NT2/D1 (cell line): ENCODE data around the gene TOX2.
A peak's percentile ranks its signal among the peaks of the same experiment; 100 is the strongest.

Experiments used
- DNase-seq: peaks from one replicate; pipeline ENCODE4 v3.0.0-alpha.2; 2011; ENCODE audit warnings: low read depth, low spot score
- H3K27me3 ChIP-seq: 2 replicates; pipeline ENCODE4 v1.6.0; 2011; ENCODE audit warnings: mild to moderate bottlenecking; ENCODE audit not compliant: insufficient read length, insufficient read depth
- H3K36me3 ChIP-seq: 2 replicates; pipeline ENCODE4 v1.6.1; 2011; ENCODE audit warnings: mild to moderate bottlenecking, low read length, mixed read lengths; ENCODE audit not compliant: insufficient read depth, insufficient read length
- H3K4me1 ChIP-seq: 2 replicates; pipeline ENCODE4 v1.5.1; 2011; ENCODE audit not compliant: insufficient read depth, insufficient read length
- H3K4me3 ChIP-seq: 2 replicates; pipeline ENCODE4 v1.5.1; 2011; ENCODE audit warnings: low read depth; ENCODE audit not compliant: insufficient read length
- H3K9ac ChIP-seq: 2 replicates; pipeline ENCODE4 v1.6.0; 2011; ENCODE audit warnings: low read depth; ENCODE audit not compliant: insufficient read length
- H3K9me3 ChIP-seq: 2 replicates; pipeline ENCODE4 v1.5.1; 2011; ENCODE audit warnings: mild to moderate bottlenecking, low read length; ENCODE audit not compliant: insufficient read depth
- SUZ12 ChIP-seq: IDR thresholded peaks from 2 replicates; pipeline ENCODE4 v1.6.1; 2011; ENCODE audit not compliant: insufficient read length, insufficient read depth; ENCODE audit errors: extremely low read depth
- YY1 ChIP-seq: IDR thresholded peaks from 2 replicates; pipeline ENCODE4 v1.6.1; 2011; ENCODE audit not compliant: insufficient read length, insufficient read depth
- ZNF274 ChIP-seq: IDR thresholded peaks from 2 replicates; pipeline ENCODE4 v1.6.1; 2011; ENCODE audit warnings: mild to moderate bottlenecking, low read depth, low read length

Gene TOX2, protein sequence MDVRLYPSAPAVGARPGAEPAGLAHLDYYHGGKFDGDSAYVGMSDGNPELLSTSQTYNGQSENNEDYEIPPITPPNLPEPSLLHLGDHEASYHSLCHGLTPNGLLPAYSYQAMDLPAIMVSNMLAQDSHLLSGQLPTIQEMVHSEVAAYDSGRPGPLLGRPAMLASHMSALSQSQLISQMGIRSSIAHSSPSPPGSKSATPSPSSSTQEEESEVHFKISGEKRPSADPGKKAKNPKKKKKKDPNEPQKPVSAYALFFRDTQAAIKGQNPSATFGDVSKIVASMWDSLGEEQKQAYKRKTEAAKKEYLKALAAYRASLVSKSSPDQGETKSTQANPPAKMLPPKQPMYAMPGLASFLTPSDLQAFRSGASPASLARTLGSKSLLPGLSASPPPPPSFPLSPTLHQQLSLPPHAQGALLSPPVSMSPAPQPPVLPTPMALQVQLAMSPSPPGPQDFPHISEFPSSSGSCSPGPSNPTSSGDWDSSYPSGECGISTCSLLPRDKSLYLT

DNA sequence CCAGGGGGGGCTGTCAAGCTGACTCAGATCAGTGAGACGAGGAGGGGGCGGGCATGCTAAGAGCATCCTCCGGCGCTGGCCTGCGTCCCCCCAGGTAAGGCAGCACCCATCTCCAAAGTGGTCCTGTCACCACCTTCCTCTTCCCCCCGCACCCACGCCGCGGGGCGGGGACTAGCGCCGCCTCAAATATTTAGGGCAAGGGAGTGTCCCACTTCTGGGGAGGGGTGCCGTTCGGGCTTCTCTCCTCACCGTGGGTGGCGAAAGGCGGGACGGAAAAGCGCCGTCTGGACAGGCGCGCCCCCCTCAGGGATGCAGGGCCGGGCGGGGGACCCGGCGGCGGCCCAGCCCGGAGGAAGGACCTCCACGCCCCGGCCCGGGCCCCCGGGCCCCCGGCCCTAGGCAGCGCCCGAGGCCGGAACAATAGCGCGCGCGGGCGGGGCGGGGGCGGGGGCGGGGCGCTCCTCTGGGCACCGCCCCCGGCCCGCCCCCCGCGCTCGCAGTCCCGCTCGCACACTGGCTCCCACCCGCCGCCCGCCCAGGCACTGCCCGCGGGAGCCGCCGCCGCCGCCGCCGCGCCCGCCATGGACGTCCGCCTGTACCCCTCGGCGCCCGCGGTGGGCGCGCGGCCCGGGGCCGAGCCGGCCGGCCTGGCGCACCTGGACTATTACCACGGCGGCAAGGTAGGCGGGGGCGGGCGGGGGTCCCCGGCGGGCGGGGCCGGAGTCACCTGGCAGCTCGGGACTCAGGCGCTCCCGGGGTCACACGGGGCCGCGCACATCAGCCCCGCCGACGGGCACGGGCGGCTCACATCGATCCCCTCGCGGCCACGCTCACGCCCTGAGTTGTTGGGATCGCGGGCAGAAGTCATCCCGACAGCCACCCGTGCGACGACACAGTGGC lies at the start of gene TOX2:
TOX2 (plus strand) TSS at position 542 of the 900 bp plus-strand sequence; CDS start at position 582, 40 bp downstream.
- H3K36me3 ChIP-seq, result no peaks in the 10 kb centered on the region
- H3K9ac ChIP-seq, result peak within 1 kb of the TSS; percentile 81
- H3K9me3 ChIP-seq, result peaks cover 14% of the 10 kb centered on the region
- H3K4me3 ChIP-seq, result peak within 1 kb of the TSS; percentile 65
- TF ChIP-seq ZNF274, result no peak
- TF ChIP-seq YY1, result no peak
- no peak for TF ChIP-seq SUZ12
- peaks cover 37% of the 10 kb centered on the region for H3K27me3 ChIP-seq
- H3K4me1 ChIP-seq, result peaks cover 17% of the 10 kb centered on the region
- DNase-seq, result no peak

DNA sequence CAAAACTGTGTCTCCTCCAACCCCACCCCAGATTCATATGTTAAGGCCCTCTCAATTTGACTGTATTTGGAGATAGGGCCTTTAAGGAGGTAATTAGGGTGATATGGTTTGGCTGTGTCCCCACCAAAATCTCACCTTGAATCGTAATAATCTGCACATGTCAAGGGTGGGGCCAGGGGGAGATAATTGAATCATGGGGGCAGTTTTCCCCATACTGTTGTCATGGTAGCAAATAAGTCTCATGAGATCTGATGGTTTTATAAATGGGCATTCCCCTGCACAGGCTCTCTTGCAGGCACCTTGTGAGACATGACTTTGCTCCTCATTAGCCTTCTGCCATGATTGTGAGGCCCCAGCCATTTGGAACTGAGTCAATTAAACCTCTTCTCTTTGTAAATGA lies 46.6 kb upstream of the TOX2 start:
- Histone ChIP-seq H3K9ac (no peak overlapping the region), H3K36me3 (no peaks in the 10 kb centered on the region), H3K4me1 (peaks cover 2% of the 10 kb centered on the region), H3K9me3 (no peaks in the 10 kb centered on the region), H3K4me3 (no peak overlapping the region), H3K27me3 (no peaks in the 10 kb centered on the region)
- TF ChIP-seq SUZ12, result no peak
- TF ChIP-seq YY1, result no peak
- TF ChIP-seq ZNF274, result no peak
- no peak for DNase-seq

DNA sequence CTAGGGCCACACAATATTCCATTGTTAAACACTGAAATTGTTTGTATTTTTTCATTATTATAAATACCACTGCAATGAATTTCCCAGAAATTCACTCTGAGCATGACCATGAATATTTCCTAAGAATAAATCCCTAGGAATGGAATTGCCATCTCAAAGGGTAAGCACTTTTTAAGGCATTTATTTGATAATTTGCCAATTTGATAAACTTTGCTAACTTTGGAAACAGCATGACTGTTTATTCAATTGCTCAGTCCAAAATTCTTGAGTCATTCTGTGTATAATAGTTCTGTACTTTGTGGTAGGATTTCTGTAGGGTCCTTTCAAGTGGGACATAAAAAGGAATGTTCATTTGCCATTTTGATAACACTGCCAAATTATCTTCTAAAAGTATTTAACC lies 44.2 kb upstream of the TOX2 start:
- H3K27me3 ChIP-seq, result no peaks in the 10 kb centered on the region
- no peak overlapping the region for H3K9ac ChIP-seq
- no peak for DNase-seq
- no peaks in the 10 kb centered on the region for H3K4me1 ChIP-seq
- H3K9me3 ChIP-seq, result no peaks in the 10 kb centered on the region
- no peaks in the 10 kb centered on the region for H3K36me3 ChIP-seq
- TF ChIP-seq SUZ12 (no peak), YY1 (no peak), ZNF274 (no peak)
- no peak overlapping the region for H3K4me3 ChIP-seq

DNA sequence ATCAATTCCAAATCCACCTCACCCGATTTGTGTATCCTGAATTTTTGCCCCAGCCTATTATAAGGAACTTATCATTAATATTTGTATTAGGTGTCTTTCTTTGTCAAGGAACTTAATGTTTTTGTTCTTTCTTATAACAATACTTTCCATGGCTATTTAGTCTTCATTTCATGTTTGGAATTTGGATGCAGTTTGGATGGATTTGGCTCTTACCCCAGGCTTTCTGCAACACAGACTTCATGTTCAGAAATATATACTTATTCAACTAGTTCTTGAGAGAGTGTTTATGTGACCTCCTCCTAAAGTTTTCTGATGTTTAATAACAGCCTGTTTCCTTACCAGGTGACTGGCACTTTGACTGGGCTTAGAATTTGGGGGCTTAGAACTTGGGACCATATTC lies 35.9 kb upstream of the TOX2 start:
- no peaks in the 10 kb centered on the region for H3K36me3 ChIP-seq
- no peak overlapping the region for H3K9ac ChIP-seq
- H3K27me3 ChIP-seq, result no peaks in the 10 kb centered on the region
- no peak for DNase-seq
- no peak for TF ChIP-seq YY1
- no peak for TF ChIP-seq SUZ12
- TF ChIP-seq ZNF274, result no peak
- no peaks in the 10 kb centered on the region for H3K4me1 ChIP-seq
- no peak overlapping the region for H3K4me3 ChIP-seq
- peaks cover 18% of the 10 kb centered on the region for H3K9me3 ChIP-seq

DNA sequence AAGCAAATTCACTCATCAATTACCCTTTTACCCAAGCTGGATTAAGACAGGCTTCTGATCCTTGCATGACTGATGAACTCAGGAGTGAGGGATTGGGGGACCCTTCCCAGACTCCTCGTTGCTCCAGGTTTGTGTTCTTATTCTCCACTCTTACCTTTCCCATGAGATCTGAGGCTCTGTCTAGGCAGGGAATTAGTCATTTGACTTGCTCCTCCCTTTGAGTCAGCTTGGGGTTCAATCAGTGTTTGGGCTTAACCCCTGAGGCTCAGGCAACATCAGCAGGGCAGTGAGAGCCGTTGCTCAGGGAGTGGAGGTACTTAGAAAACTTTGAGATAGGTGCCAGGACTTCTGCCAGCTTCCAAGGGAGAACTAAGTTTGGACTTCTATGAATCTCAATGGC lies 20.7 kb upstream of the TOX2 start:
- Histone ChIP-seq H3K36me3 (no peaks in the 10 kb centered on the region), H3K4me3 (no peak overlapping the region), H3K27me3 (no peaks in the 10 kb centered on the region), H3K4me1 (peaks cover 5% of the 10 kb centered on the region), H3K9ac (peak overlapping the region; percentile 21), H3K9me3 (peaks cover 29% of the 10 kb centered on the region)
- DNase-seq, result no peak
- TF ChIP-seq YY1, result no peak
- no peak for TF ChIP-seq SUZ12
- TF ChIP-seq ZNF274, result no peak

DNA sequence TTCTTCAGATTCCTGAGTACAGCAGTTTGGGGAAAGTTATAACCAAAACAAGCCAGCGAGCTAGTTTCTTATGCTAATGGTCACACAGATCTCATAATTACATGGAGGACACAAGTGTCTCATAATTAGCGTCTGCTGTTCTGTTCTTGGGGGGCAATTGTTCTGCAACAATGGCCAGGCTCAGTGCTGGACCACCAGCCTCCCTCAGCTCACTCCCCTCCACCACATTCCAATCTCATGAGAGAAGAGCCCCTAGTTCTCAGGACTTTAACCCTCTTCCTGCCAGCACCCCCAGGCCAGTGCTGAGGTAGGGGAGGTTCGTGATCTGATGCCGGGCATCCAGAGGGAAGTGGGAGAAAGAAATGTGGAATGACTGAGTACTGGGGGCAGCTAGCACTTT lies 20.2 kb upstream of the TOX2 start:
- Histone ChIP-seq H3K4me3 (no peak overlapping the region), H3K36me3 (no peaks in the 10 kb centered on the region), H3K9me3 (peaks cover 24% of the 10 kb centered on the region), H3K27me3 (no peaks in the 10 kb centered on the region), H3K9ac (peak overlapping the region; percentile 21), H3K4me1 (peaks cover 8% of the 10 kb centered on the region)
- no peak for TF ChIP-seq YY1
- TF ChIP-seq SUZ12, result no peak
- no peak for TF ChIP-seq ZNF274
- DNase-seq, result peak; percentile 63

DNA sequence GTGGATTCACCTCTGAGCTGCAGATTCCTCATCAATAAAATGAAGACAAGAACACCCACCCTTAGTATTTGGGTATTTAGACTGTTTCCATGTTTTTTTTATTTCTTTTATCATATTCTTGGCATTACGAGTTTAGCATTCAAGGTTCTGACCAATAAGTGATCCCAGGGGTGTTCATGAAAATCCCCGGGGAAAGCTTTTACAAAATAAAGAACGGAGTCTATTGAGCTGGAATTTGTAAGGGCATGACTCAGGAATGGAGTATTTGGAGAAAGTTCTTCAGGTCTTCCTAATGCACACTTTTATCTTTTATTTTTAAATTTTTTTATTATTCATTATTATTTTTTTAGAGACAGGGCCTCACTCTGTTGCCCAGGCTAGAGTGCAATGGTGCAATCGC lies 19.4 kb upstream of the TOX2 start:
- no peaks in the 10 kb centered on the region for H3K27me3 ChIP-seq
- H3K9me3 ChIP-seq, result peaks cover 17% of the 10 kb centered on the region
- H3K36me3 ChIP-seq, result no peaks in the 10 kb centered on the region
- H3K9ac ChIP-seq, result peak overlapping the region; percentile 37
- DNase-seq, result no peak
- H3K4me3 ChIP-seq, result no peak overlapping the region
- peaks cover 10% of the 10 kb centered on the region for H3K4me1 ChIP-seq
- TF ChIP-seq SUZ12 (no peak), ZNF274 (no peak), YY1 (no peak)
